HL-60 (cell line): ENCODE measurements around the gene LIMS1.
"Not testable (repeated sequence)": the region's sequence is repeated elsewhere in the genome, so short reads cannot be mapped to it uniquely, and the experiment has no call there.

ENCODE experiments used
- DNase-seq, 2 experiments: peaks; one replicate each; pipeline ENCODE4 v3.0.0-alpha.2; 2010 to 2020; ENCODE audit warnings: low read depth in 1 of 2, low spot score in 1 of 2
- H3K27ac ChIP-seq: fragments of 250-450 bp; sonication (Bioruptor Pico); replicated peaks from 2 replicates; pipeline ENCODE4 v1.5.1; 2020; ENCODE audit warnings: mild to moderate bottlenecking, moderate library complexity
- H3K27me3 ChIP-seq: fragments of 250-450 bp; sonication (Bioruptor Pico); 2 replicates; pipeline ENCODE4 v1.5.1; 2021; ENCODE audit warnings: mild to moderate bottlenecking, moderate library complexity; ENCODE audit not compliant: insufficient read depth, poor library complexity, severe bottlenecking
- H3K4me3 ChIP-seq: replicated peaks from 2 replicates; pipeline ENCODE4 v1.5.1; 2011; ENCODE audit warnings: mild to moderate bottlenecking, control low read depth, low read length; ENCODE audit not compliant: insufficient read depth
- CTCF ChIP-seq: IDR thresholded peaks from one replicate; pipeline ENCODE4 v1.5.1; 2011; ENCODE audit warnings: low read length, control low read depth, inconsistent platforms; ENCODE audit not compliant: insufficient read depth
- GABPA ChIP-seq: IDR thresholded peaks from 2 replicates; pipeline ENCODE4 v1.6.1; 2012; ENCODE audit warnings: low read depth
- POLR2AphosphoS5 ChIP-seq: IDR thresholded peaks from 2 replicates; pipeline ENCODE4 v1.6.1; 2012; ENCODE audit warnings: low read depth
- REST ChIP-seq: IDR thresholded peaks from 2 replicates; pipeline ENCODE4 v1.6.1; 2012; ENCODE audit warnings: low read depth; ENCODE audit not compliant: insufficient replicate concordance
- SPI1 ChIP-seq: IDR thresholded peaks from 2 replicates; pipeline ENCODE4 v1.6.1; 2012; ENCODE audit warnings: low read depth, mild to moderate bottlenecking, borderline replicate concordance

LIMS1 gene

GRCh38 chr2:108601199-108601598, 66.9 kb downstream of the LIMS1 start:
- not testable (repeated sequence) for H3K27ac ChIP-seq, H3K4me3 ChIP-seq, H3K27me3 ChIP-seq, DNase-seq

- no peak for TF ChIP-seq POLR2AphosphoS5
- TF ChIP-seq CTCF = no peak
- no peak for TF ChIP-seq SPI1
- no peak for TF ChIP-seq REST
- TF ChIP-seq GABPA = no peak
- Histone ChIP-seq H3K27ac (no peak overlapping the region), H3K4me3 (no peak overlapping the region), H3K27me3 (no peaks in the 10 kb centered on the region)
- no peak for DNase-seq
Measured at GRCh38 chr2:108602422-108602821, 68.2 kb downstream of the LIMS1 start.

GRCh38 chr2:108604196-108604595, 69.9 kb downstream of the LIMS1 start:
- TF ChIP-seq POLR2AphosphoS5 (no peak), REST (no peak), SPI1 (no peak), GABPA (no peak), CTCF (no peak)
- DNase-seq = no peak
- no peaks in the 10 kb centered on the region for H3K27me3 ChIP-seq
- H3K4me3 ChIP-seq = no peak overlapping the region
- no peak overlapping the region for H3K27ac ChIP-seq

GRCh38 chr2:108605947-108606346, 71.7 kb downstream of the LIMS1 start:
- no peaks in the 10 kb centered on the region for H3K27me3 ChIP-seq
- no peak overlapping the region for H3K27ac ChIP-seq
- DNase-seq = no peak
- TF ChIP-seq SPI1 (no peak), GABPA (no peak), POLR2AphosphoS5 (no peak), REST (no peak)
- H3K4me3 ChIP-seq = no peak overlapping the region
